ENCODE results near the gene EIF4G2. TPM values are rescaled to one million over a fixed set of nuclear protein-coding genes. Genes with fewer than 3 reads are reported as not detected.

The EIF4G2 gene
- total RNA-seq, 4 donors from 2014 or later: 286 to 726 (median 581) TPM

DNA sequence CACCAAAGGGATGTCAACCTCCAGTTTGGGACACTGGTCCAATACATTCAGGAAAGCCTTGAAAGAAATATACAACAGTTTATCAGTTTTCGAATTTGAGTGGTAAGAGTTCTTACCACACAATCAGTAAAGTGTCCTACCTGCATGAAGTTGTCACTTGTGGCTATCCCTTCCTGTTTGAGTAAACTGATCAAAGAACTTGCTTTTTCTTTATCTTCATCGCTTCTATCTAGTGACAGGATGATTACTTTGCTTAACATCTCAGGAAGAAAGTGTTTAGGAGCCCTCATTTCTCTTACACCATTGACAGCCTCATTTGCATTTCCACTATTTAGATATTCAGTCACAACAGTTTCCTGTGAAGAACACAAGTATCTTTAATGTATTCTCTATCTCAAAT lies 8.4 kb downstream of the EIF4G2 start:
- H3K27me3 ChIP-seq: no peaks in the 10 kb centered on the region
- no peaks in the 10 kb centered on the region for H3K9me3 ChIP-seq
- H3K27ac ChIP-seq: no peak overlapping the region
- no peak for DNase-seq
- no peak for TF ChIP-seq POLR2A (IDR thresholded peaks at IDR 0.05)
- TF ChIP-seq, protein P1, sequence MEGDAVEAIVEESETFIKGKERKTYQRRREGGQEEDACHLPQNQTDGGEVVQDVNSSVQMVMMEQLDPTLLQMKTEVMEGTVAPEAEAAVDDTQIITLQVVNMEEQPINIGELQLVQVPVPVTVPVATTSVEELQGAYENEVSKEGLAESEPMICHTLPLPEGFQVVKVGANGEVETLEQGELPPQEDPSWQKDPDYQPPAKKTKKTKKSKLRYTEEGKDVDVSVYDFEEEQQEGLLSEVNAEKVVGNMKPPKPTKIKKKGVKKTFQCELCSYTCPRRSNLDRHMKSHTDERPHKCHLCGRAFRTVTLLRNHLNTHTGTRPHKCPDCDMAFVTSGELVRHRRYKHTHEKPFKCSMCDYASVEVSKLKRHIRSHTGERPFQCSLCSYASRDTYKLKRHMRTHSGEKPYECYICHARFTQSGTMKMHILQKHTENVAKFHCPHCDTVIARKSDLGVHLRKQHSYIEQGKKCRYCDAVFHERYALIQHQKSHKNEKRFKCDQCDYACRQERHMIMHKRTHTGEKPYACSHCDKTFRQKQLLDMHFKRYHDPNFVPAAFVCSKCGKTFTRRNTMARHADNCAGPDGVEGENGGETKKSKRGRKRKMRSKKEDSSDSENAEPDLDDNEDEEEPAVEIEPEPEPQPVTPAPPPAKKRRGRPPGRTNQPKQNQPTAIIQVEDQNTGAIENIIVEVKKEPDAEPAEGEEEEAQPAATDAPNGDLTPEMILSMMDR (IDR thresholded peaks at IDR 0.05): no peak
- intact Hi-C loops (cut with DNase I; ENCODE audit: low total_unique reads): loop anchor here (10.0 kb wide), 1 partner anchor 105 kb away; no protein-coding TSS in a partner anchor
- no peaks in the 10 kb centered on the region for H3K36me3 ChIP-seq
- H3K4me3 ChIP-seq: no peak overlapping the region
- peaks cover 3 to 4% of the 10 kb centered on the region in 2 donors for H3K4me1 ChIP-seq

DNA sequence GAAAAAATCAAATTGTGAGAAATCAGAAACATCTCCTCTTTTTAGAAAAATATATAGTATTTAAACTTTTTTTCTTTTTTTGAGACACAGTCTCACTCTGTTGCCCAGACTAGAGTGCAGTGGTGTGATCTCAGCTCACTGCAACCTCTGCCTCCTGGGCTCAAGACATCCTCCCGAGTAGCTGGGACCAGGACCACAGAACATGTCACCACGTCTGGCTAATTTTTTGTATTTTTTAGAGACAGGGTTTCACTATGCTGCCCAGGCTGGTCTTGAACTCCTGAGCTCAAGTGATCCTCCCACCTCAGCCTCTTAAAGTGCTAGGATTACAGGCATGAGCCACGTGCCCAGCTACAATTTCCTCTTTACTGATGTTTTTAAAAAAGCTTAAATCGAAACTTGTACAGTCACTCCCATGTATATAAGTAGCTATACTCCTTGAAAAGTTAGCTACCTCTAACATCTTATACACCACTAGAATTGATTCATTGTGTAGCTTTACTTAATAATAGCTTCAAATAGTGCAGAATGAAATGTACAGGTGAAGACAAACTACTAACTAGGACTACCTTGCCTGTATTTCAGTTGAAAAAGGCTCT lies 10.3 kb downstream of the EIF4G2 start:
- no peaks in the 10 kb centered on the region for H3K36me3 ChIP-seq
- H3K4me1 ChIP-seq: no peaks in the 10 kb centered on the region
- intact Hi-C loops (cut with DNase I; ENCODE audit: low total_unique reads): no loop called here
- no peaks in the 10 kb centered on the region for H3K27me3 ChIP-seq
- no peak for DNase-seq
- H3K9me3 ChIP-seq: no peaks in the 10 kb centered on the region
- no peak overlapping the region for H3K27ac ChIP-seq
- no peak for TF ChIP-seq POLR2A (IDR thresholded peaks at IDR 0.05)
- TF ChIP-seq, protein P1 (IDR thresholded peaks at IDR 0.05): no peak
- H3K4me3 ChIP-seq: no peak overlapping the region

DNA sequence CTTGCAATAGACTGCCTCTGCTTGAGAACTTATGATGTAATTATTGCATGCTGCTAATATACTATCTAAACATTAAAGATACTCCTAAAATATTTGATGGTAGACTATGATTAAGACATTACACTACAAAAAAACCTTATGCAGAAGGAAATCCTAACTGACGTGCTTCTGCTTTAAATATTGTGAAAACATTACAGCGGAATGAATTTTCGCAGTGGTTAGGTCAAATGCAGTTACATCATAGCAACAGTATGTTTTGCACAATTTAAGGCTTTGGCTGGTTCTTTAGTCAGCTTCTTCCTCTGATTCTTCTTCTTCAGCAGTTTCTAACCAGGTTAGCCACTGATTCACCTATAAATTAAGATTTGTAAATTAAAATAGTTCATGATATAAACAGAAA lies 11.2 kb downstream of the EIF4G2 start:
- Histone ChIP-seq H3K36me3 (no peaks in the 10 kb centered on the region), H3K4me3 (no peak overlapping the region), H3K4me1 (no peaks in the 10 kb centered on the region), H3K27me3 (no peaks in the 10 kb centered on the region), H3K27ac (no peak overlapping the region), H3K9me3 (no peaks in the 10 kb centered on the region)
- DNase-seq: no peak
- TF ChIP-seq, protein P1 (IDR thresholded peaks at IDR 0.05): no peak
- no peak for TF ChIP-seq POLR2A (IDR thresholded peaks at IDR 0.05)
- intact Hi-C loops (cut with DNase I; ENCODE audit: low total_unique reads): no loop called here

DNA sequence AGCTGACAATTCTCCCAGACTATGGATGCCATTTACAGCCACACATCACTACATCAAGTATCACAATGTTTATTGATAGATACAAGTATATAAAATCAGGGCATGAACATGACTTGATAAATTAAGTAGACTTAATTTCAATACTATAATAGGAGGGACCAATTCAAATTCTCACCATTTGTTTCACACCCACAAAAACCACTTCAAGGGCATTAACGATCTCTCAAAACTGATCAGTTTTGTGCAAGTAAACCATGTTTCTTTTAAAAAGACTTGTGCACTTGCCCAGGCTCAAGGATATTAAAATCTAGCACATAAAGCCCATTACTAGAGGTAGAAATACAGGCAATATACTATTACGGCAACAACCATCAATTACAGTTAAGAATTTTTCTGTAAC lies 11.7 kb downstream of the EIF4G2 start:
- H3K27ac ChIP-seq: no peak overlapping the region
- no peaks in the 10 kb centered on the region for H3K9me3 ChIP-seq
- H3K27me3 ChIP-seq: no peaks in the 10 kb centered on the region
- TF ChIP-seq POLR2A (IDR thresholded peaks at IDR 0.05): no peak
- TF ChIP-seq, protein P1 (IDR thresholded peaks at IDR 0.05): no peak
- intact Hi-C loops (cut with DNase I; ENCODE audit: low total_unique reads): no loop called here
- H3K36me3 ChIP-seq: no peaks in the 10 kb centered on the region
- no peaks in the 10 kb centered on the region for H3K4me1 ChIP-seq
- H3K4me3 ChIP-seq: no peak overlapping the region
- DNase-seq: no peak

DNA sequence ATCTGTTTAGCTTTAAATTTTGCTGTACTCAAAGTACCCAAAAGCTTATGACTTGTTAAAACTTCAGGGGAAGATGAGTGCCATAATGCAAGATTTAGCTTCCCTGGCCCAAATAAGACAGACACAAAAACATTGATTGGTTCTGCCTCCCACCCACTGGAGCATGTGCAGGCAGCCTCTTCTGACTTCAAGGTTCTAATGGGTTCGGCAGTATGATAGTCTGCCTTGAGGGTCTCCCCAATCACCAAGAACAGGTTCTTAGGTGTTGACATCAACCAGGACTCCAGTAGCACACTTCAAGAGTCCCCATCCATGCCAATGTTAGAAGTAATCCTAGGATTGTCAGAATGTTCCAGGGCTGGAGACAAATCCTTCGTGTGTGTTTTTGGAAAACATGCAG lies 12.5 kb downstream of the EIF4G2 start:
- TF ChIP-seq POLR2A (IDR thresholded peaks at IDR 0.05): no peak
- TF ChIP-seq, protein P1 (IDR thresholded peaks at IDR 0.05): no peak
- intact Hi-C loops (cut with DNase I; ENCODE audit: low total_unique reads): no loop called here
- no peaks in the 10 kb centered on the region for H3K27me3 ChIP-seq
- no peaks in the 10 kb centered on the region for H3K36me3 ChIP-seq
- H3K4me1 ChIP-seq: no peaks in the 10 kb centered on the region
- H3K27ac ChIP-seq: no peak overlapping the region
- no peak overlapping the region for H3K4me3 ChIP-seq
- no peak for DNase-seq
- no peaks in the 10 kb centered on the region for H3K9me3 ChIP-seq
